GM12875 (cell line): ENCODE results near the gene SMARCC1.

Source experiments
- H3K4me3 ChIP-seq: one replicate; pipeline ENCODE4 v1.5.1; 2011; ENCODE audit warnings: low read depth, low read length, control low read depth
- CTCF ChIP-seq: IDR thresholded peaks from 2 replicates; pipeline ENCODE4 v1.5.1; 2011; ENCODE audit warnings: low read depth, mild to moderate bottlenecking, control low read depth, inconsistent platforms, low read length, moderate library complexity, borderline replicate concordance; ENCODE audit not compliant: insufficient read depth

The SMARCC1 gene

GRCh38 chr3:47601281-47601680 lies 180.4 kb downstream of the SMARCC1 start:
- TF ChIP-seq CTCF, result no peak
- H3K4me3 ChIP-seq, result no peak overlapping the region

GRCh38 chr3:47594792-47595191 lies 186.9 kb downstream of the SMARCC1 start:
- no peak for TF ChIP-seq CTCF
- no peak overlapping the region for H3K4me3 ChIP-seq

GRCh38 chr3:47592066-47592795 lies 189.5 kb downstream of the SMARCC1 start:
- no peak overlapping the region for H3K4me3 ChIP-seq
- no peak for TF ChIP-seq CTCF

- no peak for TF ChIP-seq CTCF
- no peak overlapping the region for H3K4me3 ChIP-seq
These were observed 191.5 kb downstream of the SMARCC1 start for GRCh38 chr3:47590216-47590615.

GRCh38 chr3:47588587-47588986 lies 193.1 kb downstream of the SMARCC1 start:
- no peak overlapping the region for H3K4me3 ChIP-seq
- no peak for TF ChIP-seq CTCF

GRCh38 chr3:47588053-47588452 lies 193.6 kb downstream of the SMARCC1 start:
- no peak overlapping the region for H3K4me3 ChIP-seq

More at GRCh38 chr3:47588053-47588452, 193.6 kb downstream of the SMARCC1 start:
- no peak for TF ChIP-seq CTCF
